ENCODE results near the gene WDR91.

WDR91 gene

GRCh38 chr7:135181261-135181928, 29.9 kb downstream of the WDR91 start:
- peaks cover 31% of the 10 kb centered on the region for H3K36me3 ChIP-seq
- no peak for TF ChIP-seq CTCF (IDR thresholded peaks at IDR 0.05)
- H3K4me3 ChIP-seq (ENCODE audit: low read depth in 1 of 2, low read length in 1 of 2) = no peak overlapping the region
- no peak overlapping the region for H3K27ac ChIP-seq
- peaks cover 31% of the 10 kb centered on the region for H3K9me3 ChIP-seq
- no peaks in the 10 kb centered on the region for H3K4me1 ChIP-seq (ENCODE audit: control insufficient read depth in 1 of 2, insufficient read depth in 1 of 2, low read depth in 1 of 2, low read length in 1 of 2)
- H3K27me3 ChIP-seq = no peaks in the 10 kb centered on the region

- no peaks in the 10 kb centered on the region for H3K27me3 ChIP-seq
- no peak overlapping the region for H3K27ac ChIP-seq
- no peaks in the 10 kb centered on the region for H3K4me1 ChIP-seq (ENCODE audit: control insufficient read depth in 1 of 2, insufficient read depth in 1 of 2, low read depth in 1 of 2, low read length in 1 of 2)
- H3K4me3 ChIP-seq (ENCODE audit: low read depth in 1 of 2, low read length in 1 of 2) = no peak overlapping the region
- peaks cover 18% of the 10 kb centered on the region for H3K36me3 ChIP-seq
- TF ChIP-seq CTCF (IDR thresholded peaks at IDR 0.05) = no peak
- H3K9me3 ChIP-seq = peaks cover 31% of the 10 kb centered on the region
Observed at GRCh38 chr7:135180122-135180521, 31.2 kb downstream of the WDR91 start.

- Histone ChIP-seq H3K9me3 (peaks cover 31% of the 10 kb centered on the region), H3K27ac (no peak overlapping the region), H3K4me3 (ENCODE audit: low read depth in 1 of 2, low read length in 1 of 2) (no peak overlapping the region), H3K36me3 (peaks cover 11% of the 10 kb centered on the region), H3K27me3 (no peaks in the 10 kb centered on the region), H3K4me1 (ENCODE audit: control insufficient read depth in 1 of 2, insufficient read depth in 1 of 2, low read depth in 1 of 2, low read length in 1 of 2) (no peaks in the 10 kb centered on the region)
- no peak for TF ChIP-seq CTCF (IDR thresholded peaks at IDR 0.05)
Observed at GRCh38 chr7:135179321-135179925, 31.9 kb downstream of the WDR91 start.

- H3K36me3 ChIP-seq = peaks cover 3% of the 10 kb centered on the region
- H3K27ac ChIP-seq = no peak overlapping the region
- H3K9me3 ChIP-seq = peaks cover 31% of the 10 kb centered on the region
- no peaks in the 10 kb centered on the region for H3K27me3 ChIP-seq
- no peak for TF ChIP-seq CTCF (IDR thresholded peaks at IDR 0.05)
- no peaks in the 10 kb centered on the region for H3K4me1 ChIP-seq (ENCODE audit: control insufficient read depth in 1 of 2, insufficient read depth in 1 of 2, low read depth in 1 of 2, low read length in 1 of 2)
- no peak overlapping the region for H3K4me3 ChIP-seq (ENCODE audit: low read depth in 1 of 2, low read length in 1 of 2)
Observed at GRCh38 chr7:135178364-135178763, 33.0 kb downstream of the WDR91 start.

DNA sequence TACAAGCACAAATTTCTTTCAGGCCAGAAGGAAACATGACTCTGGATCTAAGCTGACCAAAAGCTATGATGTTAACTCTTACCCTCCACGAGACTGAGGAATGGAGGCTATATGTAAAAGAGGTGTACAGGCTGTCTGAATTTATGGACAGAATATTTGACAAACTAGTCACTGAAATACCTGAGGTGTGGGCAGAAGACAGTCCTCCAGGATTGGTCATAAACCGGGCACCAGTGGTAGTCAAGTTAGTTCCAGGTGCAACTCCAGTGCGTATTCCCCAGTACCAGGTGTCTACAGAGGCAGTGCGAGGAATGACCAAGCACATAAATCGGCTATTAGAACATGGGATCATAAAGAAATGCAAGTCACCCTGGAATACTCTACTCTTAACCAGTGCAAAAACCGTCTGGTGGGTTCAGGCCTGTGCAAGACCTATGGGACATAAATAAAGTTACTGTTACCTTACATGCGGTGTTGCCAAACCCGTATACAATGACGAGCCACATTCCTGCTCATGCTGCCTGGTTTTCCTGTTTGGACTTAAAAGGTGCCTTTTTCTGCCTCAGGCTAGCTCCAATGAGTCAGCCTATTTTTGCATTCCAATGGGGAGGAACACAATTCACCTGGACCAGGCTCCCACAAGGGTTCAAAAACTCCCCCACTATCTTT, 34.2 kb downstream of the WDR91 start:
- no peak overlapping the region for H3K27ac ChIP-seq
- no peaks in the 10 kb centered on the region for H3K4me1 ChIP-seq (ENCODE audit: control insufficient read depth in 1 of 2, insufficient read depth in 1 of 2, low read depth in 1 of 2, low read length in 1 of 2)
- no peak for TF ChIP-seq CTCF (IDR thresholded peaks at IDR 0.05)

More for the DNA sequence above, 34.2 kb downstream of the WDR91 start:
- Histone ChIP-seq H3K36me3 (no peaks in the 10 kb centered on the region), H3K4me3 (ENCODE audit: low read depth in 1 of 2, low read length in 1 of 2) (no peak overlapping the region), H3K9me3 (peaks cover 21% of the 10 kb centered on the region), H3K27me3 (no peaks in the 10 kb centered on the region)

Measured in neutrophil (primary cell).